CD4-positive, alpha-beta T cell treated with Interferon alpha-2 for 1 hour (primary cell): ENCODE measurements around the gene SLC35E1.

Experiments used
- DNase-seq, 2 donors: peaks; one replicate each; pipeline ENCODE4 v3.0.0-alpha.2; 2020 to 2022

Gene SLC35E1

GRCh38 chr19:16572332-16573211 lies at the start of gene SLC35E1:
TSS of gene SLC35E1 (minus strand) at chr19:16572415. CDS start at chr19:16572364, 51 bp downstream.
- peak; percentile 92 to 95 for DNase-seq

GRCh38 chr19:16621165-16621800 lies 49.1 kb upstream of the SLC35E1 start:
- DNase-seq, result no peak

- DNase-seq, result no peak
Observed at GRCh38 chr19:16620584-16620983, 48.4 kb upstream of the SLC35E1 start.

- DNase-seq, result no peak
Observed at GRCh38 chr19:16620018-16620417, 47.8 kb upstream of the SLC35E1 start.

- DNase-seq, result no peak
Observed at GRCh38 chr19:16619457-16619856, 47.2 kb upstream of the SLC35E1 start.

GRCh38 chr19:16618248-16618647 lies 46.0 kb upstream of the SLC35E1 start:
- no peak for DNase-seq

- DNase-seq, result no peak
Observed at GRCh38 chr19:16615808-16616207, 43.6 kb upstream of the SLC35E1 start.

- DNase-seq, result no peak
Observed at GRCh38 chr19:16614941-16615340, 42.7 kb upstream of the SLC35E1 start.

- DNase-seq, result no peak
Observed at GRCh38 chr19:16613841-16614240, 41.6 kb upstream of the SLC35E1 start.

- no peak for DNase-seq
Observed at GRCh38 chr19:16612636-16613035, 40.4 kb upstream of the SLC35E1 start.

- DNase-seq, result no peak
Observed at GRCh38 chr19:16611121-16611520, 38.9 kb upstream of the SLC35E1 start.

GRCh38 chr19:16609511-16610200 lies 37.4 kb upstream of the SLC35E1 start:
- no peak for DNase-seq

- no peak for DNase-seq
Observed at GRCh38 chr19:16608290-16608739, 36.1 kb upstream of the SLC35E1 start.

- no peak for DNase-seq
Observed at GRCh38 chr19:16607819-16608218, 35.6 kb upstream of the SLC35E1 start.

- no peak for DNase-seq
Observed at GRCh38 chr19:16605553-16605994, 33.4 kb upstream of the SLC35E1 start.

GRCh38 chr19:16605115-16605514 lies 32.9 kb upstream of the SLC35E1 start:
- DNase-seq, result no peak

- no peak for DNase-seq
Observed at GRCh38 chr19:16604615-16605014, 32.4 kb upstream of the SLC35E1 start.

- DNase-seq, result no peak
Observed at GRCh38 chr19:16603090-16603489, 30.9 kb upstream of the SLC35E1 start.

- DNase-seq, result no peak
Observed at GRCh38 chr19:16601378-16602052, 29.3 kb upstream of the SLC35E1 start.

- DNase-seq, result no peak
Observed at GRCh38 chr19:16600824-16601223, 28.6 kb upstream of the SLC35E1 start.

GRCh38 chr19:16599655-16600346 lies 27.6 kb upstream of the SLC35E1 start:
- no peak for DNase-seq

GRCh38 chr19:16598848-16599247 lies 26.6 kb upstream of the SLC35E1 start:
- DNase-seq, result no peak
